Measurements from ENCODE around the gene ARPC4. TPM values are rescaled to one million over a fixed set of nuclear protein-coding genes. Genes with fewer than 3 reads are reported as not detected.
A peak's percentile ranks its signal among the peaks of the same experiment; 100 is the strongest.

ARPC4 gene
- total and polyA plus RNA-seq, 11 donors: 30.0 to 151 (median 79.7) TPM

- intact Hi-C loops (cut with DNase I): loop anchor here in 1 of 10 donors (5.0 kb wide), 1 partner anchor 33 kb away; no protein-coding TSS in a partner anchor
- Histone ChIP-seq H3K27ac (no peak overlapping the region), H3K27me3 (no peaks in the 10 kb centered on the region), H3K36me3 (peaks cover 0 to 96% (median 91%) of the 10 kb centered on the region in 9 donors), H3K9me3 (no peaks in the 10 kb centered on the region), H3K4me3 (no peak overlapping the region), H3K4me1 (peaks cover 0 to 25% (median 0%) of the 10 kb centered on the region in 12 donors)
- ATAC-seq (peak in 3 of 4 donors; percentile 24 to 33 (median 31)), DNase-seq (no peak)
- WGBS, 4 donors: 62 to 73% (median 69%) methylated on average over 7 of the region's 7 CpGs
- TF ChIP-seq CTCF (IDR thresholded peaks at IDR 0.05) (no peak), POLR2A (IDR thresholded peaks at IDR 0.05) (no peak)
Observed at GRCh38 chr3:9785602-9786001, 7.3 kb upstream of the ARPC4 start.

- intact Hi-C loops (cut with DNase I): loop anchor here in 1 of 10 donors (5.0 kb wide), 1 partner anchor 34 kb away; no protein-coding TSS in a partner anchor
- no peak overlapping the region for H3K4me3 ChIP-seq
- ATAC-seq (no peak), DNase-seq (no peak)
- WGBS, 4 donors: 86 to 94% (median 91%) methylated on average over 7 of the region's 7 CpGs
- no peaks in the 10 kb centered on the region for H3K9me3 ChIP-seq
- H3K27me3 ChIP-seq: no peaks in the 10 kb centered on the region
- no peak for TF ChIP-seq CTCF (IDR thresholded peaks at IDR 0.05)
- TF ChIP-seq POLR2A (IDR thresholded peaks at IDR 0.05): no peak
- no peak overlapping the region for H3K27ac ChIP-seq
- peaks cover 0 to 94% (median 85%) of the 10 kb centered on the region in 9 donors for H3K36me3 ChIP-seq
- H3K4me1 ChIP-seq: peaks cover 0 to 25% (median under 1%) of the 10 kb centered on the region in 12 donors
Observed at GRCh38 chr3:9786209-9786739, 6.6 kb upstream of the ARPC4 start.

GRCh38 chr3:9786825-9787669 lies 5.8 kb upstream of the ARPC4 start:
- ATAC-seq: no peak
- H3K27ac ChIP-seq: no peak overlapping the region
- no peak for DNase-seq
- H3K4me3 ChIP-seq: no peak overlapping the region
- H3K9me3 ChIP-seq: no peaks in the 10 kb centered on the region
- peaks cover 0 to 24% (median 8%) of the 10 kb centered on the region in 12 donors for H3K4me1 ChIP-seq
- no peaks in the 10 kb centered on the region for H3K27me3 ChIP-seq
- H3K36me3 ChIP-seq: peaks cover 0 to 86% (median 79%) of the 10 kb centered on the region in 9 donors
- intact Hi-C loops (cut with DNase I): loop anchor here in 1 of 10 donors (5.0 kb wide), 1 partner anchor 35 kb away; no protein-coding TSS in a partner anchor
- WGBS, 4 donors: 85 to 95% (median 90%) methylated on average over 13 of the region's 13 CpGs
- TF ChIP-seq CTCF (IDR thresholded peaks at IDR 0.05) (peak in 5 of 12 donors; percentile 19 to 34 (median 28)), POLR2A (IDR thresholded peaks at IDR 0.05) (no peak)

- Histone ChIP-seq H3K36me3 (peaks cover 0 to 79% (median 72%) of the 10 kb centered on the region in 9 donors), H3K4me1 (peaks cover 0 to 18% (median 8%) of the 10 kb centered on the region in 12 donors), H3K27me3 (no peaks in the 10 kb centered on the region), H3K27ac (no peak overlapping the region), H3K4me3 (no peak overlapping the region), H3K9me3 (no peaks in the 10 kb centered on the region)
- DNase-seq (no peak), ATAC-seq (no peak)
- TF ChIP-seq POLR2A (IDR thresholded peaks at IDR 0.05) (no peak), CTCF (IDR thresholded peaks at IDR 0.05) (no peak)
- 84 to 88% (median 87%) methylated on average over 6 of the region's 6 CpGs for WGBS, 4 donors
- intact Hi-C loops (cut with DNase I): loop anchor here in 1 of 10 donors (5.0 kb wide), 1 partner anchor 35 kb away; no protein-coding TSS in a partner anchor
Observed at GRCh38 chr3:9787714-9788113, 5.2 kb upstream of the ARPC4 start.

Measured in heart left ventricle (tissue), 16 donors.